GM12875 (cell line): ENCODE results near the gene LRRC47.
"Not testable (repeated sequence)": the region's sequence is repeated elsewhere in the genome, so short reads cannot be mapped to it uniquely, and the experiment has no call there.

ENCODE experiments used
- H3K4me3 ChIP-seq: one replicate; pipeline ENCODE4 v1.5.1; 2011; ENCODE audit warnings: low read depth, low read length, control low read depth
- TF ChIP-seq, protein P1 (sequence below): IDR thresholded peaks from 2 replicates; pipeline ENCODE4 v1.5.1; 2011; ENCODE audit warnings: low read depth, mild to moderate bottlenecking, control low read depth, inconsistent platforms, low read length, moderate library complexity, borderline replicate concordance; ENCODE audit not compliant: insufficient read depth

LRRC47 gene

DNA sequence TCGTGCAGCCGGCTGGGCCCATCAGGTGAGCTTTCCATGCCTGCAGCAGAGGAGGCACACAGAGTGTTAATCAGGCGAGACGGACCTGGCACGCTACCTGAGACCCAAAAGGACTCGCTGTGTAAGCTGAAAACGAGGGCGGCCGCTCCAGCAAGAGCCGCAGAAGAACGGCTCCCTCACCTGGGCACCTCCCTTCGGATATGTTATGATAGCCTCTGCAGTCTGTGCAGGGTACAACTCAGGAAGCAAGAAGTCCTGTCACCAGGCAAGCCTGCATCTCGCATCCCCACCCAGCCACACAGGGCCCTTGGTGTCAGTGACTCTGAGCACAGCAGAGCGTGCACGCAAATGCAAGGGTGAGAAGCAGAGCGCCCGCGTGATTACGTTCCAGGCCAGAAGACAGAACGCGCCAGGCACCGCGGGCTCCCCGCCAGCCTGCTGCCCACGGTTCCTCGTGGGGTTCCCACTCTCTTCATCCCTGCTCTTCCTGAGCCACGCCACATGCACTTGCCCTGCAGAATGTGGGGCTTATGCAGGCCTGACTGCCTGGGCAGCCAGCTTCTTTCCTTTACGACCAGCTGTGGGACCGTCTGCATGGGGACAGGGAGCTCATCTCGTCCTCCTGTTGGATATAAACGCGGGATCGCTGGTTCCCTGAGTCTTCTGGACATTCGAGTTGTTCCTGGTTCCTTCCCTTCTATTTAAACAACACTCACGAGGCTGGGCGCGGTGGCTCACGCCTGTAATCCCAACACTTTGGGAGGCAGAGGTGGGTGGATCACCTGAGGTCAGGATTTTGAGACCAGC is 20.2 kb upstream of the LRRC47 start:
- TF ChIP-seq, protein P1, sequence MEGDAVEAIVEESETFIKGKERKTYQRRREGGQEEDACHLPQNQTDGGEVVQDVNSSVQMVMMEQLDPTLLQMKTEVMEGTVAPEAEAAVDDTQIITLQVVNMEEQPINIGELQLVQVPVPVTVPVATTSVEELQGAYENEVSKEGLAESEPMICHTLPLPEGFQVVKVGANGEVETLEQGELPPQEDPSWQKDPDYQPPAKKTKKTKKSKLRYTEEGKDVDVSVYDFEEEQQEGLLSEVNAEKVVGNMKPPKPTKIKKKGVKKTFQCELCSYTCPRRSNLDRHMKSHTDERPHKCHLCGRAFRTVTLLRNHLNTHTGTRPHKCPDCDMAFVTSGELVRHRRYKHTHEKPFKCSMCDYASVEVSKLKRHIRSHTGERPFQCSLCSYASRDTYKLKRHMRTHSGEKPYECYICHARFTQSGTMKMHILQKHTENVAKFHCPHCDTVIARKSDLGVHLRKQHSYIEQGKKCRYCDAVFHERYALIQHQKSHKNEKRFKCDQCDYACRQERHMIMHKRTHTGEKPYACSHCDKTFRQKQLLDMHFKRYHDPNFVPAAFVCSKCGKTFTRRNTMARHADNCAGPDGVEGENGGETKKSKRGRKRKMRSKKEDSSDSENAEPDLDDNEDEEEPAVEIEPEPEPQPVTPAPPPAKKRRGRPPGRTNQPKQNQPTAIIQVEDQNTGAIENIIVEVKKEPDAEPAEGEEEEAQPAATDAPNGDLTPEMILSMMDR: no peak
- no peak overlapping the region for H3K4me3 ChIP-seq

DNA sequence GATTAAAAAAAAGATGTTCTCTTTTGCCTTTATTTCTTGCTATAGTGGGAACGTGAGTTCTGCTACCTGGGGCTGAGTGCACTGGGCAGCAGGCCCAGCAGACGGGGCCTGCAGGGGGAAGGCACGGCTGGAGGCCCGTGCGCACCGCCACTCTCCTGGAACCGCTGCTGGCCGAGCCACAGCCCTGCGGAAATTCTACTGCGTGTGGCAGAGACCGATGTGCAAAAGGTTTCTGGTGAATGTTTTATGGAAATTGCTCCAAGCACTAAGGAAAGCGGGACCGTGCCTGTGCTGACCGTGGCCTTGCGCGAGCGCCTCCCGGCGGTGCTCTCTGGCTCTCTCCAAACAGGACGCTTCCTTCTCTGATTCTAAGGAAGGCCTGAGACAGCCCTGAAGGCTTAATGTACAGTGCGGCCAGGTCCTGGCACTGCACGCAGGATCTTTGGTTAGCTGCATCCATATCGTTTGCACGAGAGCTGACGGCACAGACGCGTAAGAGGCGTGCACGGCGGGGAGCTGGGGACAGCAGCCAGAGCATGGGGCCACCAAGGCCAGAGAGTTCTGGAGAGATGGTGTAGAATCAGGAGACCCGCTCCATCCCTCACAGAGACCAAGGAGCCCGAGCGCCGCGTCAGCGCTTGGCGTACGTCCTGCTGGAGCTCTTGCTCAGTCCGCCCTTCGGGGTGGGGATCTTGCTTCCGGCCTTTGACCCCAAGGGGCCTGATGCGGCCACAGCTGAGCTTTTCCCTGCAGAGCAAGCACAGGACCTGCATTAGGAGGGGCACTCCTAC is 18.7 kb upstream of the LRRC47 start:
- H3K4me3 ChIP-seq: no peak overlapping the region
- TF ChIP-seq, protein P1: no peak

DNA sequence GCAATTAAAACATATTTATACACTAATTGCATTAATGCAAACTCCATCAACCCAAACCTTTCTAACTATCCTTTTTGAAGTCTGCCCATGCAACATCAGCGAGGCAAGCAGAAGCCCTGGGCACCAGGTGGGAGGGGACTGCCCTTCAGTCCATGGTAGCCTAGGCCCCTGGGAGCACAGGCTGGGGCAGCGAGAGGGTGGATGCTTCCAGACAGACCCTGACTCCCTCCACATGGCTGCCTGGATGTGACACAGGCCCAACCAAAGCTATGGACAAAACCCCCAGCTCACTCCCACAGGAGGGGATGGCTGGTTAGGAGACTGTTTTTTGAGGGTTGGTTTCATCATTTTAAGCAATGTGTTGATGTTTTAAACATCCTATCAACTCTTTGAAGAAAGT is 17.8 kb upstream of the LRRC47 start:
- no peak overlapping the region for H3K4me3 ChIP-seq
- TF ChIP-seq, protein P1: no peak

DNA sequence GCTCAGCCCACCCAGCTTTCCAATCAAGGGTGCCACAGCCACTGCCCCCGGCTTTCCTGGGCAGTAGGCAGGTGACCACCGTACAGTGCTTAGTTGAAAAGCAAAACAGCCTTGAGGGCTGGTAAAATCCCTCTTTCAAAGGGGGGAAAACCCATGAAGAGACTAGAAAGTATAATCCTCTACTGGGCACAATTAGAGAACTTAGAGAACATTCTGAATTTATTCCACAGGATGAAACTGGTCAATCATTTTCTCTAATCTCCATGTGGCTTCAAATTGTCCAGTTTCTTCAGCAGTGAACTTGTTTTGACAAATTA is 15.3 kb upstream of the LRRC47 start:
- TF ChIP-seq, protein P1: no peak

DNA sequence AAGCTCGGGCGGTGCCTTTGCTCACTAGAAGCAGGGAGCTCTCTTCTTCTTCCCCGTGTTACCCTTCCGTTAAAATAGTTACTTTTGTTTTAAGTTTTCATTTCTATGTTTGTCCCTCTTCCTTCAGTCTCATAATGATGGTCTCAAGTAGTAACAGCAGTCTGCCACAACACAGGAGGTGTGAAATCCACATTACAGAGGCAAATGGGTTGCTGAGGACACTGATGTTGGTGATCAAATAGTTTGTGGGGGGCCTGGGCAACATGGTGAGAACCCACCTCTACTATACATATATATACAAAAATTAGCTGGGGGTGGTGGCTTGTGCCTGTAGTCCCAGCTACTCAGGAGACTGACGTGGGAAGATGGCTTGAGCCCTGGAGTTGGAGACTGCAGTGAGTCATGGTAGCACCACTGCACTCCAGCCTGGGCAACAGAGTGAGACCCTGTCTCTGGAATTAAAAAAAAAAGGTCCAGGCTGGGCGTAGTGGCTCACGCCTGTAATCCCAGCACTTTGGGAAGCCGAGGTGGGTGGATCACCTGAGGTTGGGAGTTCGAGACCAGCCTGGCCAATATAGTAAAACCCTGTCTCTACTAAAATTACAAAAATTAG is 14.0 kb upstream of the LRRC47 start:
- H3K4me3 ChIP-seq: not testable (repeated sequence)

More for the DNA sequence above, 15.3 kb upstream of the LRRC47 start:
- no peak overlapping the region for H3K4me3 ChIP-seq

DNA sequence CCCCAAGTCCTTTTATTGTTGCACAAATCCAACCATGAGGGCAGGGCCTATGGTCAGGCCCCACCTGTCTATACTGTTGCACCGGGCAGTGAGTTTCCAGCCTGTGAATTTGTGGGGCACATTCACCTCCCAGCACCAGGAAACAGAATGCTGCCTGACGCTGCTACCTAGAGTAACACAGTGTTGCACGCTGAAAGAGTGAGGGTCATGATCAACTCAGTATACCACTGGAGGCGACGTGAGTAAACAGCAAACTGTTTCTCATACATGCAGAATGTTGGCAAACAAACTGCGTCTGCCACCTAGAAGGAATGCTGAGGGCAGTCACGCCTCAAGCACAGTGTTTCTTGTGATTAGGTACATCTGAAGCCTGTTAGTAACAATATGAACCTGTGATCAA is 13.4 kb upstream of the LRRC47 start:
- TF ChIP-seq, protein P1: no peak
- no peak overlapping the region for H3K4me3 ChIP-seq

DNA sequence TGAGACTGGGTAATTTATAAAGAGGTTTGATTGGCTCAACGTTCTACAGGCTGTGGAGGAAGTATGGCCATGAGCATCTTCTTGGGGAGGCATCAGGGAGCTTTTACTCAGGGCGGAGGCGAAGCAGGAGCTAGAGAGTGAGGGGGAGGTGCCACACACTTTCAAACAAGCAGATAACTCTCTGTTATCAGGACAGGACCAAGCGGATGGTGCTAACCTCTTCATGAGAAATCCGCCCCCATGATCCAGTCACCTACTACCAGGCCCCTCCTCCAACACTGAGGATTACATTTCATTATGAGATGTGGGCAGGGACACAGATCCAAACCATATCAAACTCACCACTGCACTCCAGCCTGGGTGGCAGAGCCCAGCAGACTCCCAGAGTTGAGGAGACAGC is 11.5 kb upstream of the LRRC47 start:
- no peak overlapping the region for H3K4me3 ChIP-seq
- TF ChIP-seq, protein P1: no peak
